Inflammatory macrophage treated with lipopolysaccharide for 4 hours (primary cell): Measurements from ENCODE around the gene PCID2.
A peak's percentile ranks its signal among the peaks of the same experiment; 100 is the strongest.
"Not testable (repeated sequence)": the region's sequence is repeated elsewhere in the genome, so short reads cannot be mapped to it uniquely, and the experiment has no call there.

Experiments
- DNase-seq: peaks from one replicate; pipeline ENCODE4 v3.0.0-alpha.2; 2020

The PCID2 gene

DNA sequence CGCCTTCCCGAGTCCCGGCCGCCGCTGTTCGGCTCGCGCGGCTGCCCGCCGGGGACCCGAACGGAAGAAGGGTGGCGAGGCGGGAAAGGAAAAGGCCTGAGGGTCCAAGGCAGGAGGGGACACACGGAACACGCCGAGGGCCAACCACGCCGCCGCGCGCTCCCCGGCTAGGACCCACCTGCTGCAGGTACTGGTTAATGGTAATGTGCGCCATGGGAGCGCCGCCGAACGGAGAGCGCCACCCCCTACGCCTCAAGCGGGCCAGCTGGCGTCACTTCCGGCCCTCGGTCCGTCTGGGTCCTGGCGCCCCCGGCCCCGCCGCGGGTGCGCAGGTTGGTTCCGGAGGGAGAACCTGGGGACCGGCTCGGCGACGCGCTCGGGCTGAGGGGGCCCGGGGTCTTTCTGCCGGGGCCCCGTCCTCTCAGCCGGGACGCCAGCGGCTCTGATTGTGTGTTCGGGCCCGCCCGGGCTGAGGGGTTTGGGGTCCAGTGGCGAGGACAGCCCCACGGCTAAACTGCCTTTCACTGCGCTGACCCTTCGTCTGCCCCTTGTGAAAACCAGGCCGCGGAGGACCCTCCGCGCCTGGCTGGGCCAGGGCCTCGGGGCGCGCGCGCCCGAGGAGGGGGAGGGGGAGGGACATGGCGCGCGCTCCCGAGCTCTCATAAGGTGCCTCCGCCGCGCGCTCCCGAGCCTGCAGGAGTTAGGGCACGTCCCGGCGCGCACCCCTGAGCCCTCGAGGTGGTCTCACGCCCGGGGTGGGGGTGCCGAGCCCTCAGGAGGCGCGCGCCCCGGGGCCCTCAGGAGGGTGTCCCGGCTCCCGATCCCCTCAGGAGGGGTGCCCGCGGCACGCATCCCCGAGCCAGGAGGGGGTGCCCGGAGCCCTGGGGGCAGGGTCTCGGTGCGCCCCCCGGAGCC is at the start of gene PCID2:
Gene PCID2, minus strand, starts transcription at position 249 of the 915 bp plus-strand sequence. Its CDS starts 35 bp downstream, at position 214.
- peak; percentile 85 for DNase-seq

DNA sequence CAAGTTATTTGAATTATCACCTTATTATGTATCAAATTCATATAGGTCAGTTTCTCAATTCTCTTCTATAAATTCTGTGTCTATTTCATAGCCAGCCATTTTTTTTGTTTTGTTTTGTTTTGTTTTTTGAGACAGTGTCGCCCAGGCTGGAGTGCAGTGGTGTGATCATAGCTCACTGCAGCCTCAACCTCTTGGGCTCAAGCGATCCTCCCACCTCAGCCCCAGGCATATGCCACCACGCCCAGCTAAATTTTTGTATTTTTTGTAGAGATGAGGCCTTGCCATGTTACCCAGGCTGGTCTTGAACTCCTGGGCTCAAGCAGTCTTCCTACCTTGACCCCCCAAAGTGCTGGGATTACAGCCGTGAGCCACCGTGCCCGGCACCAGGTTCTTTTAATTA is 49.4 kb upstream of the PCID2 start:
- not testable (repeated sequence) for DNase-seq

DNA sequence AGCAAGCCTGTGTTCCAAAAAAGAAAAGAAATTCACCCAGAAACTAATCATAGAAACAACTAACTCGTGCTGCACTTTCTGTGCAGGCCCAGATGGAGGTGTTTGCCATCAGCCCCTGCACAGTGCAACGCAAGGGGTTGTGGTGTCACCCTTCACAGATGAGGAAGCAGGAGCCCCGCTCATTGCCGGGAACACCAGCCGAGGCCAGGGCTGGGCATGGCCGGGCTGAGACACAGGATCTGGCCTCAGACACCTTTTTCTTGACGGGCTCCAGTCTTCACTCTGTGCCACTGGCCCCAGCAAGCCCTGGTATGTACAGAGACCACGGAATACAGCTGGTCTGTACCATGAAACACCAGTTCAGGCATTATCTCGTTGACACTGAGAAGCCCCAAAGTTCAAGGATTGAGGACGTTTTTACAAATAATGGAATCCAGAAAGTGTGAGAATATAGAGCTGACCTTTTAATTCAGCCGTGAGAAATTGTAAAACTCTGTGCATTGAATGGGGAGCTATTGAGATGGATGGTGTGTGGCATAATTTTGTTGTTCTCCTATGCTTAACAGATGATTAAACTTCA is 44.1 kb upstream of the PCID2 start:
- DNase-seq, result no peak

DNA sequence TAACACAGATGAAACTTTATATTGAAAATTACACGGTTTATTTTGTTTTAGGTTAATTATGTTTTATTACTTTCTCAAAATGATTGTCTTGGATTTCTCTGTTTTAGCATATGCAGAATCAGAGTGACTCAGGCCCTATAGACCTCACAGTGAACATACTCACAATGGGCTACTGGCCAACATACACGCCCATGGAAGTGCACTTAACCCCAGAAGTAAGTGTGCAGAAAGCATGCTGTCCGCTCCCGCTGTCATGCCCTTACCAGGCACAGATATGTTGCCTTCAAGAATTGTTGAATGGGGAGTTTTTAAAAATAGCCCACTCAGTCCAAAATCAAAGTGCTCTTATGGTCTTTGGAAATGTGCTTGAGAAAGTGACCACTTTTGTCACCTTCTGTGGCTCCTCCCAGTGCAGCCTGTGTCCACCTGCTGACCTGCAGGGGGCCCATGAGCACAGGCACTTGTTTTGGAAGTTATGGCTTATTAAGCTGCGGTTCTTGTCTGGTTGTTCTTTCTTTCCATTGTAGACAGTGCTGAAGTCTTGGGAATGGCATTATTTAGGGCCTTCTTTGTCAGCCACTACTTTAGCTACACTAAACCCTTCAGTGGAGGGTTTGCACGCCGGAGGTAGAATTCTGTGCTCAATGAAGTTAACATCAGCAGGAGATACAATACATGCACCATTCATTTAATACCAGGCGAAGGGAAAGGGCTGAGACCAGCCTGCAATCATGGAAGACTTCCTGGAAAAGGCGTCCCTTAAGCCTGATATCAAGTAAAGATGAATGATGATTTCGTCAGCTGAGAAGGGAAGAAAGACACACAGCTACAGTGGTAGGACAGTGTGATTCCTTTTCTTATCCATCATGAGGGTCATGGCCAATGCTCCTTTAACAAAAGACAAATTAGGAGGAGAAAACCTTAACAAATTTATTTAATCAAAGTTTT is 37.7 kb upstream of the PCID2 start:
- DNase-seq, result peak; percentile 11

DNA sequence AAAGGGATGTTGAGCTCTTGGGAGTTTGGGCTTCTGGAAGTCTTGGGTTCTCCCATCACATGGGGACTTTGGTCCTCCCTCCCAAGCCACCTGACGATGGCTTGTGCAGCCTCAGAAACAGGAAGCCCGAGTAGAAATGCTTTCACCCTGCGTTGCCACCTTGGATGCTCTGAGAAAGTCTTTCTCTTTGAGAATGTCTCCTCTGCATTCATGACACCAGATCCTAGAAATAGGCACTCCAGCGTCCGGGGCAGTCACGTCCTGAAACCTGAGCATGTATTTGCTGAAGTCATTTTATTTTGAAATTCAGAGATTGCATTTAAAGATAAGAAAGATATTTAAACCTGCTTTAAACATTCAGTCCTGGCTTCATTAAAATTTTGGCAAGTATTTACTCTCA is 35.4 kb upstream of the PCID2 start:
- DNase-seq, result no peak

DNA sequence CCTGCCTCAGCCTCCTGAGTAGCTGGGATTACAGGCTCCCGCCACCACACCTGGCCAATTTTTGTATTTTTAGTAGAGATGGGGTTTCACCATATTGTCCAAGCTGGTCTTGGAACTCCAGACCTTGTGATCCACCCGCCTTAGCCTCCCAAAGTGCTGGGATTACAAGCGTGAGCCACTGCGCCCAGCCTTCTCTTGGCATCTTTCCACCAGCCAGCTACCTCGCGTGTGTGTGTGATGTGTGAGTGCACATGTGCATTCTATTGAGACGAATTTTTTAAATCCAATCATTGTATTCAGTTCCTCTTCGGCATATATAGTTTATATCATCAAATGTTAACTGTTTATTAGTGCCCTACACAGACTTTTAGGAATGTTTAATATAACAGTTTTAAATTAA is 33.2 kb upstream of the PCID2 start:
- DNase-seq, result not testable (repeated sequence)

DNA sequence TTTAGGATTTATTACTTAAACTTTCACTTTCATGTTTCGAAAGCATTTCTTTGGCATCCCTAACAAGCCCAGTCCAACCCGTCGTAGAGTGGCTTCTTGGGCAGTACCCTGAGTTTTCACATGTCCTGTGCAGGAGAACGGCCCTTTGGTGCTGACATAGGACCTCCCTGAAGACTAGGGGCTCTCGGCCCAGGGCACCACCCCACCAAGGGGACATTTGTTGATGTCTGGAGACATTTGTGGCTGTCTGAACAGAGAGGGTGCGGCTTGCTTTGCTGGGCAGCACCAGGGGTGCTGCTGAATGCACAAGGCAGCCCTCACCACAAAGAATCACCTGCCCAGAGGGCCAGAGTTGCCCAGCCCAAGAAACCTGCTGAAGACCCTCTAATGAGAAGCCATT is 31.5 kb upstream of the PCID2 start:
- DNase-seq, result no peak

DNA sequence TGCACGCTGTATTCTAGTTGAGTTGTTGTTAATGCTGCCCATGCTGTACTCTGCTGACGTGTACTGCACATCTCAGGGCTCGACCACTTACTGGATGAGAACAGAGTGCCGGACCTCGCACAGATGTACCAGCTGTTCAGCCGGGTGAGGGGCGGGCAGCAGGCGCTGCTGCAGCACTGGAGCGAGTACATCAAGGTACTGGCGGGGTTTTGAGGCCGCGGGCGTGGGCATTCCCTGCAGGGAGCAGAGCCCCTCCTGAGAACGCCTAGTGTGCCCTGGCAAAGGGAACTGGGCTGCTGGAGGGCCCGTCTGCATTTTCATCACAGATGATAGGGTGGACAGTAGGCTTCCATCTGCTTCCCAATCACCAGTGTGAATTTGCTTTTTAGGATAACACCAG is 30.9 kb upstream of the PCID2 start:
- no peak for DNase-seq

DNA sequence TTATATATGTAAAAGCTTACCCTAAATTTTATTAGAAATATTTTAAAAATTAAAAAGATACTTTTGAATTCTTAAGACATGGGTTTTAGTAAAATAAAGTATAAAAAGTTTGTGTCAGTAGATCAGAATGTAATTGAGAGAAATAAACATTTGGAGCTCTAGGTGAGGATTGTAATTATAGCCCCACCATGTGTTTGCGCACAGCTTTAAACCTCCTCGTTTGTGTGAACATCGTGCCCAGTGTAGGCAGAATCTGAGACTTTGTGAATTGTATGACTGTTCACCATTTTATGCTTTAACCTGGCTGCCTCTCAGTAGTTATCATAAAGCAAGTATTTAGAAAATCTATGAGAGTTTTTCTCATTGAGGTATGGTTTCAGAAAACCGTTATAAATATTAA is 30.1 kb upstream of the PCID2 start:
- no peak for DNase-seq

DNA sequence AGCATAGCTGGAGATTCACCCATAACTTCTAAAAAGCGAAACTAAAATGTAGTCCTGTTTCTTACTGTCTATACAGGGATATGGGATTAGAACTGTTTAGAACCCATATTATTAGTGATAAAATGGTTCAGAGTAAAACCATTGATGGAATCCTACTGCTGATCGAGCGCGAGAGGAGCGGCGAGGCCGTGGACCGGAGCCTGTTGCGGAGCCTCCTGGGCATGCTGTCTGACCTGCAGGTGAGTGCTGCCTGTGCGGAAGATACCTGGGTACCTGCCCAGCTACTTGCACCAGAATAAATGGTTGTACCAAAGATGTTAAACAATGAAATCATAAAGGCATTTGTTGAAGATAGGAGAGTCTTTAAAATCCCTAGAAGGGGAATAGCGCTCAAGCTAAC is 24.6 kb upstream of the PCID2 start:
- DNase-seq, result no peak

DNA sequence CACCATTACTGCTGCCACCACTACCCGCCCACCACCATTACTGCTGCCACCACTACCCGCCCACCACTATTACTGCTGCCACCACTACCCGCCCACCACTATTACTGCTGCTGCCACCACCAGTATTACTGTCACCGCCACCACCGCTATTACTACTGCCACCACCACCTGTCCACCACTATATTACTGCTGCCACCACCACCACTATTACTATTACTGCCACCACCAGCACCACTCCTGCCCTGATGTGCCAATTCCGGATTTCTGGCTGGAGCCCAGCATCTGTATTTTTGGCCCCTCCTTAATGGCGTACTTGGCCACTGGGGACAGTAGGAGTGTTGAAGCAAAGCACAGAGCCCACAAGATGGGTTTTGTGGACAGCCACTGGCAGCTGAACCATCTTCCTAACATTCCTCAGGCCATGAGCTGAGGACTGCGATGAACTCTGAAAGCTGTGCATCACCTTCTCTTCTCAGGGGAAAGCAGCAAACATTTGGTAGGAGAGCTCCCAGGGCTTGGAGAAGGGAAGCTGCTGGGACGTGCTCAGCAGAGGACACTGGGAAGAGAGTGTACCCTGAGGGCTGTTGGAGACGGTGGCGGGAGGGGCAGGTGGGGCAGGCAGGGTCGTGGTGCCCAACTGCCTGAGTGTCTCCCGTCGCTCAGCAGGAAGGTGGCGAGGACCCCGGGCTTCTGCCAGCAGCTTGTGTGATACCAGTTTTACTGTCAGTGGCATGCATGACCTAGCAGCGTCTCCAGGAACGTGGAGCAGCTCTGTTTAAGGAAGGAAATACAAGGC is 23.9 kb upstream of the PCID2 start:
- DNase-seq, result no peak

DNA sequence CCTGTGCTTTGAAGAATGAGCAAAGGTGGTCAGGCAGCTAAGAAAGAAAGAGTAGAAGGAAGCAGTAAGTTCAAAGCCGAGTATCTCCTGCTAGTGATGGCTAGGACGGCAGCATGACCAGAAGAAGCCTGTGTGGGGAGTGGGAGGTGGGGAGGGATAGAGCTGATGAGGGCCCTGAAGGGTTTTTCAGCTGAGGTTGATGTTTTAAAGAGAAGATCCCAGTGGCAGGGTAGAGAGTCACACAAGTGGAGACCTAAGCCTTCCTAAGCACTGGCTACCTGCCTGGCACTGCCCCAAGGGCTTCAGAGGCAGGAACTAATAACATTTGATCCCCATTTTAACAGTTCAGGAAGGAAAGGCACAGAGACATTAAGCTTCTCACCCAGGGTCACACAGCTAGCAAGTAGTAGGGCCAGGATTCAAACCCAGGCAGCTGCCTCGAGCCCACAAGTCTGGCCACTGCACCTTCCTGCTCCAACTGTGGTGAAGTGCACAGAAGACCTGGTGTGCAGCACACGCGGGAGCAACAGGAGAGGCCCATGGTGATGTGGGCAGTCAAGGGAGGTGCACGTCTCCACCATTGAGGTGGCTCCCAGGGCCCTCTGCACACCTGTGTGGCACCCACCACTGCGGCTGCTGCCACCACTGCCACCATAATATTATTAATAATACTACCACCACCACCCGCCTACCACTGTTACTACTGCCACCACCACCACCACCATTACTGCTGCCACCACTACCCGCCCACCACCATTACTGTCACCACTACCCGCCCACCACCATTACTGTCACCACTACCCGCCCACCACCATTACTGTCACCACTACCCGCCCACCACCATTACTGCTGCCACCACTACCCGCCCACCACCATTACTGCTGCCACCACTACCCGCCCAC is 23.1 kb upstream of the PCID2 start:
- DNase-seq, result no peak

DNA sequence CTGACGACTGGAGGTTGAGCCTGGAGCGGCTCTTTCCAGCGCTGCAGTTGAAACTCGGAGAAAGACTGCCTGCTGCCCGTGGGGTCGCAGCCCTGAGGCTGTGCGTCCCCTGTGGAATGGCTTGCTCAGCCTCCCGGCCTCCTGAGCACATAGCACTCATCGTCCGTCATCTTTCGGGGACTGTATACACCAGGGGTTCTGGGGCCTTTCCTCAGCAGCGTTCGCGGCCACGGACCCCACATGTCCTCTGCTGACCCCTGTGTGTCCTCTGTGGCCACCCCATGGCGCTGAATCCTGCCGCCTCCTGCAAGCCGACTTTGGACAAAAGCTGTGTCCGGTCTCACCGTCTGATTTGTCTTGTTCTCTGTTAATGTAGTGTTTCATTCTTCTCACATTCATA is 21.3 kb upstream of the PCID2 start:
- no peak for DNase-seq

DNA sequence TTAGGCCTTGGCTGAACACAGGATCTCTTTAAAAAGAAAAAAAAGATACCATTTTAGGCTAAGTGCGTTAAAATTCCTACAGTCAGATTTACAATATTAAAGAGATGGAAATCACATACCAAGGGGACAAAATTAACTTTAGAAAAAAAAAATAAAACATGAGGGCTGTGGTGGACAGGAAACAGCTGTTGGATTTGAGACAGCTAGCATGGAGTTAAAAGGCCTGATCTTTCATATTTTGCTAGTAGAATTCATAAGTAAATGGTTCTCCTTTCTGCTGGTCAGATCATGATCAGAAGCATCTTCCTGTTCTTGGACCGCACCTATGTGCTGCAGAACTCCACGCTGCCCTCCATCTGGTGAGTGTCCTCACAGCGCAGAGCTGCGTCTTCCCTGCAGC is 20.7 kb upstream of the PCID2 start:
- DNase-seq, result no peak

DNA sequence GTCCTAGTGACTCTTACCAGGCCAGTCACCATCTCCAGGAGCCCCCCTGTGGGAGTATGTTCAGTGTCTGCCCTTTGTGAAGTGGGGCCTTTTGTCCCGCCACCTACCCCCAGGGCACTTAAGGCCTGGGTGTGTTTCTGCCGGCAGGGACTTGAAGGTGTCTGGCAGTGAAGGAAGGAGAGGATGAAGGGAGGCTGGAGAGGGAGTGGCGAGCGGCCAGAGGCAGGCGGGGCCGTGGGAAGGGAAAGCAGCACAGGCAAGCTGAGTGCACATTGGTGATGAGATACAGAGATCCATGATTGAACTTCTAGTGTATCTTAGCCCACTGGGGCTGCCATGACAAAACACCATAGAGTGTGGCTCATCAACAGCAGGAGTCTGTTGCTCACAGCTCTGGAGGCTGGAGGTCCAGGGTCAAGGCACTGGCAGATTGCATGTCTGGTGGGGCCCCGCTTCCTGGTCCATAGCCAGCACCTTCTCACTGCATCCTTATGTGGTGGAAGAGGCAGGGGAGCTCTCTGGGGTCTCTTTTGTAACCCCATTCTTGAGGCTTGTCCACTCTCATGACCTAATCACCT is 18.5 kb upstream of the PCID2 start:
- DNase-seq, result no peak

DNA sequence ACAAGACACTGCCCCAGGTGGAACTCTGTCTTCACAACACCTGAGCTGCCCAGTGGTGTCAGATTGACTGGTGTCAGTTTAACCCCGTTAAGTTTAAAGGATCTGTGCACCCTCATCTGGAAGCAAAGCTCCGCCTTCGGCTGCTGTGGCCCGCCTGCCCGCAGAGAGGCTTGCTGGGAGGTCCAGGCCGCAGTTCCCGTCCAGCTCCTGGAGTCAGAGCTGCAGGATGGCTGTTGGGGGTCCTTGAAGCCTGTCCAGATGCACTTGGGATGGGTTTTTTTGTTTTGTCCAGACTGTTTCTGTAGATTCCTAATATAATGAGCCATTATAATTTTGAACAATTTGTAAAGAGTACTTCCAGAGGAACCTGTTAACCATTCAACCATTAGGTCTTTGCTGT is 17.0 kb upstream of the PCID2 start:
- DNase-seq, result no peak

DNA sequence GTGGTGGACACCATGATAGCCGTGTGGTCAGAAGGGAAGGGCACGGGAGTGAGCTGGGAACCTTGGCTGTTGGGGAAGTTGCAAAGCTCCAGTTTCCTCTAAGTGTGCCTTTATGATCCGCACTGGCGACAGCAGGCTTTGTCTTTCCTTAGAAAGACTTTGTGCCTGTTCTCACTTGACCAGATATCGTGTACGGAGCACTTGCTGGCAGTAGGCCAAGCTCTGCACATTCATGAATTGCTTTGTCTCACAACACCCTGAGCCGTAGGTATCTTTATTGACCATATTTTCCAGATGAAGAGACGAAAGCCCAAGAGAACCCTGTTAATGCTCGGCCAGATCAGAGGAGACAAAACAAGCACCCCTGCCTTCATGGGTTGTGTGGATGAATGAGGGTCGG is 16.0 kb upstream of the PCID2 start:
- no peak for DNase-seq

DNA sequence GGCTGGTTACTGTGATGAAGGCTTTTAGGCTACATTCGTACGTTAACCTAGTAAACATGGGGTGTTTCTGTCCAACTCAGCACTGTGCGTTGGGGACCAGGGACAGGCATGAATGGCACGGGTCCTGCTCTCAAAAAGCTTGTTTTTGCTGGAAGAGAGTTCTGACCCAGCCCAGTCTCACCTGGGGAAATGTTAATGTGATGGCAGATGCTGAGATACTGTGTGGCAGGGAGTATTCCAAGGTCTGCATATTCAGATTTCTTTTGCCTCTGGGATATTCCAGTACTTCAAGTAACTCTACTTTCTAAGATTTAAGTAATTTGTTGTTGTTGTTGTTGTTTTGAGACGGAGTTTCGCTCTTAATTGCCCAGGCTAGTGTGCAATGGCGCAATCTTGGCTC is 14.6 kb upstream of the PCID2 start:
- DNase-seq, result no peak

DNA sequence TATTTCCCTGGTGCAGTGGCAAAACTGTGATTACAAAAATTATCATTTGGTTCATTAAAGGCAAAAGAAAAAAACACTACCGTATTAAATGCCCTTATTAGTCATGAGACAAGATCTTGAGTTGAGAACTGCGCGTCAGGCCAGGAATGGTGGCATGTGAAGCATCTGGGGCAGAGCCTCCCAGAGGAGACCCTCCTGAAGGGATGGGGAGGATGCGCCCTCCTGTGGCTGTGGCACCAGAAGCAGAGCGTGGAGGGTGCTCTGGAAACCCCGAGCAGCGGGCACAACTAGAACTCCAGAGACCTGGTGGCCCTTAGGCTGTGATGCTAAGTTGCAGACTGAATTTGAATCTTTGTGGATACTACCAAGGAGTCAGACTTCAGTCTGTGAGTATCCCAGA is 12.4 kb upstream of the PCID2 start:
- no peak for DNase-seq

DNA sequence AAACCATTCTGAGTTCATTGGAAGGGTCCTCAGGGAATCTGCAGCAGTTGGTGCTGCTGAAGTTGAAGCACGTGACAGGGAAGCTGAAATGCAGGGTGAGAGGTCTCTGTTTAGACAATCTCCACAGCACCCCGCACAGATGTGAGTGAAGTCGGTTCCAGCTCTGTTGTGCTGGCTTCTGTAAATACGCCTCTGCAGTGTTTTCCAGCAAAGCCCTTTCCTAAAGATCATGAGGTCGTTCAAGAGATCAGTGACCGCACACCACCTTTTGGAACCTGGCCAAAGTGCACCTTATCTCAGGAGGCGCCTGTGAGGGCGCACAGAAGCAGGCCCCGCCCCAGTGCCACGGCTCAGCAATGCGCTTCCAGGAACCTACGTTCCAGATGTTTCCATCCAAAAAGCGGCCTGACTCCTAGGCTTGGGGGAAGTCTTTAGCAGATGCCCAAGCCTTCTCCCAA is 11.7 kb upstream of the PCID2 start:
- DNase-seq, result no peak
